ENCODE results near the gene CNN3.

CNN3 gene

GRCh38 chr1:94926915-94927404 is at the start of gene CNN3:
CNN3 (minus strand) TSS chr1:94927110; CDS start chr1:94926894, 216 bp downstream.
- H3K4me1 ChIP-seq (ENCODE audit: control insufficient read depth, insufficient read depth, low read length), result peaks cover 21% of the 10 kb centered on the region
- peak within 1 kb of the TSS; percentile 95 for H3K4me3 ChIP-seq (ENCODE audit: low read depth, low read length)
- no peaks in the 10 kb centered on the region for H3K36me3 ChIP-seq (ENCODE audit: control insufficient read depth, insufficient read depth, low read length)
- H3K9ac ChIP-seq (ENCODE audit: low read depth, low read length), result peak within 1 kb of the TSS; percentile 90
- H3K9me3 ChIP-seq (ENCODE audit: control insufficient read depth, insufficient read depth, low read length), result no peaks in the 10 kb centered on the region
- H3K27me3 ChIP-seq (ENCODE audit: control insufficient read depth, insufficient read depth, low read length), result no peaks in the 10 kb centered on the region

- Histone ChIP-seq H3K36me3 (ENCODE audit: control insufficient read depth, insufficient read depth, low read length) (no peaks in the 10 kb centered on the region), H3K27me3 (ENCODE audit: control insufficient read depth, insufficient read depth, low read length) (no peaks in the 10 kb centered on the region), H3K4me3 (ENCODE audit: low read depth, low read length) (no peak overlapping the region), H3K9me3 (ENCODE audit: control insufficient read depth, insufficient read depth, low read length) (no peaks in the 10 kb centered on the region), H3K4me1 (ENCODE audit: control insufficient read depth, insufficient read depth, low read length) (peaks cover 2% of the 10 kb centered on the region), H3K9ac (ENCODE audit: low read depth, low read length) (no peak overlapping the region)
Observed at GRCh38 chr1:94974824-94975223, 47.9 kb upstream of the CNN3 start.

DNA sequence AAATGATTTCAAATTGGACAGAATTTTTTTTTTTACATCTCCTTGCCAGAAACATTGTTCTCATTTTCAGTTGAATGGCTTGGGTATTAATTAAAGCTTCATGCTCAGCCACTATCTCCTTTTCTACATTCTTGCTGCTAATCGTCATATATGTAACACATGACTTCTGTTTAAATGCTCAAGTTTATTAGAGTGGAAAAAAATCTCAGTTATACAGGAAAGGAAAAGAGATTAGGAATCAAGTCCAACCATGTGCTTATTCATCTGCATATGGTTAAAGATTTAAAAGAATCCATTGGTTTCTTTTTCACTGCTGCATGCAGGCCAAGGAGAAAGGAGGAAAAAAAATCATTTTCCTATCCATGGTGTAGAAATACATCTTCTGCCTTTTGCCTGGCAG is 47.3 kb upstream of the CNN3 start:
- H3K9ac ChIP-seq (ENCODE audit: low read depth, low read length), result no peak overlapping the region
- no peak overlapping the region for H3K4me3 ChIP-seq (ENCODE audit: low read depth, low read length)
- no peaks in the 10 kb centered on the region for H3K27me3 ChIP-seq (ENCODE audit: control insufficient read depth, insufficient read depth, low read length)
- peaks cover 2% of the 10 kb centered on the region for H3K4me1 ChIP-seq (ENCODE audit: control insufficient read depth, insufficient read depth, low read length)
- H3K36me3 ChIP-seq (ENCODE audit: control insufficient read depth, insufficient read depth, low read length), result no peaks in the 10 kb centered on the region
- H3K9me3 ChIP-seq (ENCODE audit: control insufficient read depth, insufficient read depth, low read length), result no peaks in the 10 kb centered on the region

DNA sequence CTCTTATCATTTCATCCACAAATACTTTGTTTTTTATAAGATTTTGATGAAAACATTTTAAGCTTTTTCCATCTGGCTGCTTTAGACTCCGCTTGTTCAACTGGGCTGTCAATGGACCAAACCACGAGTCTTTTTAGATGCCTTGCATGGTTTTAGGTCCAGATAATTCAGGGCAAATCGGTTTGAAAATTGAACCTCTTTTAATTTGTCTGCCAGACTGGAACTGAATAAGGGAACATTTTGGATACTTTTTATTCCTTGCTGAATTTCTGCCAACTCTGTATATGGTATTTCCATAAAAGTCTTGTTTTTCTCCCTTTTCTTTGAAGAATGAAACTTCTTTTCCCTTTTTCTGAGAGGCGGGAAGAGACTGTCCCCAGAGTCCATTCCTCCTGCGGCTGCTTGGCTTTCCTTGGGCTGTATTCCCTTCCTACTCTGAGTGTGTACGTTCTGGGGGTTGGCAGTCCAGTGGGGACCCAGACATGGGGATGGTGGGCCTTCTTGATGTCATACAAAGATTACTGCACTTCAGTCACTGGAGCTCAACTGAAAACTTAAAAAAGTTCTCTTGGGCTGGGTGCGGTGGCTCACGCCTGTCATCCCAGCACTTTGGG is 46.5 kb upstream of the CNN3 start:
- H3K4me3 ChIP-seq (ENCODE audit: low read depth, low read length), result no peak overlapping the region
- no peaks in the 10 kb centered on the region for H3K36me3 ChIP-seq (ENCODE audit: control insufficient read depth, insufficient read depth, low read length)
- H3K4me1 ChIP-seq (ENCODE audit: control insufficient read depth, insufficient read depth, low read length), result peaks cover 2% of the 10 kb centered on the region
- no peak overlapping the region for H3K9ac ChIP-seq (ENCODE audit: low read depth, low read length)
- H3K9me3 ChIP-seq (ENCODE audit: control insufficient read depth, insufficient read depth, low read length), result no peaks in the 10 kb centered on the region
- H3K27me3 ChIP-seq (ENCODE audit: control insufficient read depth, insufficient read depth, low read length), result no peaks in the 10 kb centered on the region

GRCh38 chr1:94971491-94971924 is 44.6 kb upstream of the CNN3 start:
- Histone ChIP-seq H3K9me3 (ENCODE audit: control insufficient read depth, insufficient read depth, low read length) (no peaks in the 10 kb centered on the region), H3K36me3 (ENCODE audit: control insufficient read depth, insufficient read depth, low read length) (no peaks in the 10 kb centered on the region), H3K4me3 (ENCODE audit: low read depth, low read length) (no peak overlapping the region), H3K27me3 (ENCODE audit: control insufficient read depth, insufficient read depth, low read length) (no peaks in the 10 kb centered on the region), H3K9ac (ENCODE audit: low read depth, low read length) (no peak overlapping the region), H3K4me1 (ENCODE audit: control insufficient read depth, insufficient read depth, low read length) (peaks cover 2% of the 10 kb centered on the region)

DNA sequence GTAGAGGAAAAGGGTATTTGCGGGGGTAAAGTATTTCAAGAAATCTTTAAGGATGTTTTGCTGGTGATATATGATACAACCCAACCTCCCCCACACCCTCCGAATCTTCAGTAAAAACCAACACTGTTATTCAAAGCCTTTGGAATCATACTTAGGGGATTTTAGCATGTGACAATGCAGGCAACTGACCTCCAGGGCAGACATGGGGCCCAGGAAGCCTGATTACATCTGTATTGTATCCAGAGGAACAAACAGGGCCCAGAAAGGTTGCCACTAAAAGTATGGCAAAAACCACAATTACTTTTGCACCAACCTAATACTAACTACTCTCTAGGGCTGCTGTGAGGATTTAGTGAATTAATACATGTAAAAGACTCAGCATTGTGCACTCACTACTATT is 43.9 kb upstream of the CNN3 start:
- no peak overlapping the region for H3K9ac ChIP-seq (ENCODE audit: low read depth, low read length)
- H3K4me1 ChIP-seq (ENCODE audit: control insufficient read depth, insufficient read depth, low read length), result peaks cover 2% of the 10 kb centered on the region
- no peaks in the 10 kb centered on the region for H3K27me3 ChIP-seq (ENCODE audit: control insufficient read depth, insufficient read depth, low read length)
- no peaks in the 10 kb centered on the region for H3K9me3 ChIP-seq (ENCODE audit: control insufficient read depth, insufficient read depth, low read length)
- H3K36me3 ChIP-seq (ENCODE audit: control insufficient read depth, insufficient read depth, low read length), result no peaks in the 10 kb centered on the region
- no peak overlapping the region for H3K4me3 ChIP-seq (ENCODE audit: low read depth, low read length)

- no peak overlapping the region for H3K4me3 ChIP-seq (ENCODE audit: low read depth, low read length)
- no peaks in the 10 kb centered on the region for H3K27me3 ChIP-seq (ENCODE audit: control insufficient read depth, insufficient read depth, low read length)
- no peaks in the 10 kb centered on the region for H3K9me3 ChIP-seq (ENCODE audit: control insufficient read depth, insufficient read depth, low read length)
- no peak overlapping the region for H3K9ac ChIP-seq (ENCODE audit: low read depth, low read length)
- peaks cover 2% of the 10 kb centered on the region for H3K4me1 ChIP-seq (ENCODE audit: control insufficient read depth, insufficient read depth, low read length)
- no peaks in the 10 kb centered on the region for H3K36me3 ChIP-seq (ENCODE audit: control insufficient read depth, insufficient read depth, low read length)
Observed at GRCh38 chr1:94969137-94969536, 42.2 kb upstream of the CNN3 start.

GRCh38 chr1:94966033-94966432 is 39.1 kb upstream of the CNN3 start:
- no peaks in the 10 kb centered on the region for H3K9me3 ChIP-seq (ENCODE audit: control insufficient read depth, insufficient read depth, low read length)
- no peak overlapping the region for H3K4me3 ChIP-seq (ENCODE audit: low read depth, low read length)
- H3K36me3 ChIP-seq (ENCODE audit: control insufficient read depth, insufficient read depth, low read length), result no peaks in the 10 kb centered on the region
- H3K4me1 ChIP-seq (ENCODE audit: control insufficient read depth, insufficient read depth, low read length), result peaks cover 2% of the 10 kb centered on the region
- H3K9ac ChIP-seq (ENCODE audit: low read depth, low read length), result no peak overlapping the region
- H3K27me3 ChIP-seq (ENCODE audit: control insufficient read depth, insufficient read depth, low read length), result no peaks in the 10 kb centered on the region

GRCh38 chr1:94963864-94964263 is 37.0 kb upstream of the CNN3 start:
- no peak overlapping the region for H3K9ac ChIP-seq (ENCODE audit: low read depth, low read length)
- no peaks in the 10 kb centered on the region for H3K9me3 ChIP-seq (ENCODE audit: control insufficient read depth, insufficient read depth, low read length)
- no peak overlapping the region for H3K4me3 ChIP-seq (ENCODE audit: low read depth, low read length)
- no peaks in the 10 kb centered on the region for H3K27me3 ChIP-seq (ENCODE audit: control insufficient read depth, insufficient read depth, low read length)
- H3K4me1 ChIP-seq (ENCODE audit: control insufficient read depth, insufficient read depth, low read length), result no peaks in the 10 kb centered on the region
- H3K36me3 ChIP-seq (ENCODE audit: control insufficient read depth, insufficient read depth, low read length), result no peaks in the 10 kb centered on the region

- Histone ChIP-seq H3K36me3 (ENCODE audit: control insufficient read depth, insufficient read depth, low read length) (no peaks in the 10 kb centered on the region), H3K9me3 (ENCODE audit: control insufficient read depth, insufficient read depth, low read length) (no peaks in the 10 kb centered on the region), H3K27me3 (ENCODE audit: control insufficient read depth, insufficient read depth, low read length) (no peaks in the 10 kb centered on the region), H3K9ac (ENCODE audit: low read depth, low read length) (no peak overlapping the region), H3K4me1 (ENCODE audit: control insufficient read depth, insufficient read depth, low read length) (no peaks in the 10 kb centered on the region), H3K4me3 (ENCODE audit: low read depth, low read length) (no peak overlapping the region)
Observed at GRCh38 chr1:94962409-94963265, 35.7 kb upstream of the CNN3 start.

GRCh38 chr1:94961988-94962387 is 35.1 kb upstream of the CNN3 start:
- Histone ChIP-seq H3K36me3 (ENCODE audit: control insufficient read depth, insufficient read depth, low read length) (no peaks in the 10 kb centered on the region), H3K4me1 (ENCODE audit: control insufficient read depth, insufficient read depth, low read length) (no peaks in the 10 kb centered on the region), H3K4me3 (ENCODE audit: low read depth, low read length) (no peak overlapping the region), H3K9ac (ENCODE audit: low read depth, low read length) (no peak overlapping the region), H3K9me3 (ENCODE audit: control insufficient read depth, insufficient read depth, low read length) (no peaks in the 10 kb centered on the region), H3K27me3 (ENCODE audit: control insufficient read depth, insufficient read depth, low read length) (no peaks in the 10 kb centered on the region)

- Histone ChIP-seq H3K4me1 (ENCODE audit: control insufficient read depth, insufficient read depth, low read length) (no peaks in the 10 kb centered on the region), H3K4me3 (ENCODE audit: low read depth, low read length) (no peak overlapping the region), H3K9me3 (ENCODE audit: control insufficient read depth, insufficient read depth, low read length) (no peaks in the 10 kb centered on the region), H3K9ac (ENCODE audit: low read depth, low read length) (no peak overlapping the region), H3K27me3 (ENCODE audit: control insufficient read depth, insufficient read depth, low read length) (no peaks in the 10 kb centered on the region), H3K36me3 (ENCODE audit: control insufficient read depth, insufficient read depth, low read length) (no peaks in the 10 kb centered on the region)
Observed at GRCh38 chr1:94961582-94961981, 34.7 kb upstream of the CNN3 start.

Measured in iPS-15b (cell line).